HL-60 (cell line): Measurements from ENCODE around the gene CCDC9.

Source experiments
- DNase-seq, 2 experiments: peaks; one replicate each; pipeline ENCODE4 v3.0.0-alpha.2; 2010 to 2020; ENCODE audit warnings: low read depth in 1 of 2, low spot score in 1 of 2
- H3K27ac ChIP-seq: fragments of 250-450 bp; sonication (Bioruptor Pico); replicated peaks from 2 replicates; pipeline ENCODE4 v1.5.1; 2020; ENCODE audit warnings: mild to moderate bottlenecking, moderate library complexity
- H3K27me3 ChIP-seq: fragments of 250-450 bp; sonication (Bioruptor Pico); 2 replicates; pipeline ENCODE4 v1.5.1; 2021; ENCODE audit warnings: mild to moderate bottlenecking, moderate library complexity; ENCODE audit not compliant: insufficient read depth, poor library complexity, severe bottlenecking
- H3K4me3 ChIP-seq: replicated peaks from 2 replicates; pipeline ENCODE4 v1.5.1; 2011; ENCODE audit warnings: mild to moderate bottlenecking, control low read depth, low read length; ENCODE audit not compliant: insufficient read depth
- CTCF ChIP-seq: IDR thresholded peaks from one replicate; pipeline ENCODE4 v1.5.1; 2011; ENCODE audit warnings: low read length, control low read depth, inconsistent platforms; ENCODE audit not compliant: insufficient read depth
- GABPA ChIP-seq: IDR thresholded peaks from 2 replicates; pipeline ENCODE4 v1.6.1; 2012; ENCODE audit warnings: low read depth
- POLR2AphosphoS5 ChIP-seq: IDR thresholded peaks from 2 replicates; pipeline ENCODE4 v1.6.1; 2012; ENCODE audit warnings: low read depth
- REST ChIP-seq: IDR thresholded peaks from 2 replicates; pipeline ENCODE4 v1.6.1; 2012; ENCODE audit warnings: low read depth; ENCODE audit not compliant: insufficient replicate concordance
- SPI1 ChIP-seq: IDR thresholded peaks from 2 replicates; pipeline ENCODE4 v1.6.1; 2012; ENCODE audit warnings: low read depth, mild to moderate bottlenecking, borderline replicate concordance

CCDC9 gene

GRCh38 chr19:47266401-47266941 lies 10.1 kb downstream of the CCDC9 start:
- Histone ChIP-seq H3K4me3 (no peak overlapping the region), H3K27me3 (no peaks in the 10 kb centered on the region), H3K27ac (no peak overlapping the region)
- DNase-seq = no peak
- TF ChIP-seq POLR2AphosphoS5 = no peak
- TF ChIP-seq SPI1 = no peak
- no peak for TF ChIP-seq CTCF
- no peak for TF ChIP-seq GABPA
- no peak for TF ChIP-seq REST

GRCh38 chr19:47267350-47267759 lies 11.0 kb downstream of the CCDC9 start:
- DNase-seq = no peak
- no peak overlapping the region for H3K4me3 ChIP-seq
- H3K27ac ChIP-seq = no peak overlapping the region
- TF ChIP-seq GABPA (no peak), SPI1 (no peak), CTCF (no peak), POLR2AphosphoS5 (no peak), REST (no peak)
- H3K27me3 ChIP-seq = no peaks in the 10 kb centered on the region

- no peak overlapping the region for H3K27ac ChIP-seq
- TF ChIP-seq REST (no peak), SPI1 (no peak), POLR2AphosphoS5 (no peak), GABPA (no peak), CTCF (no peak)
- no peak for DNase-seq
- H3K27me3 ChIP-seq = no peaks in the 10 kb centered on the region
- H3K4me3 ChIP-seq = no peak overlapping the region
These were observed 11.7 kb downstream of the CCDC9 start for GRCh38 chr19:47268028-47268427.
